RWPE1 (cell line): ENCODE results near the gene ST8SIA1.
A peak's percentile ranks its signal among the peaks of the same experiment; 100 is the strongest.

Experiments
- CTCF ChIA-PET: fragments of 350-600 bp; sonication (Branson Sonifier 250); formaldehyde crosslinking; extraction: SDS; loops from one replicate; lab custom pipeline; 2021; lab: Yijun Ruan, JAX
- POLR2A ChIA-PET: fragments of 400-600 bp; formaldehyde crosslinking; extraction: SDS; loops from one replicate; lab custom pipeline; 2020; ENCODE audit warnings: antibody characterized with exemption; ENCODE audit not compliant: low non-redundant PET; lab: Yijun Ruan, JAX
- DNase-seq: peaks from one replicate; pipeline ENCODE4 v3.0.0; 2012; ENCODE audit warnings: low spot score
- H3K27ac ChIP-seq: fragments of 450-650 bp; 2 replicates; pipeline ENCODE4 v1.5.1; 2017
- CTCF ChIP-seq: fragments of 450-650 bp; conservative IDR thresholded peaks from 2 replicates; pipeline ENCODE4 v1.5.1; 2017; ENCODE audit warnings: low read depth, mild to moderate bottlenecking

The ST8SIA1 gene

DNA sequence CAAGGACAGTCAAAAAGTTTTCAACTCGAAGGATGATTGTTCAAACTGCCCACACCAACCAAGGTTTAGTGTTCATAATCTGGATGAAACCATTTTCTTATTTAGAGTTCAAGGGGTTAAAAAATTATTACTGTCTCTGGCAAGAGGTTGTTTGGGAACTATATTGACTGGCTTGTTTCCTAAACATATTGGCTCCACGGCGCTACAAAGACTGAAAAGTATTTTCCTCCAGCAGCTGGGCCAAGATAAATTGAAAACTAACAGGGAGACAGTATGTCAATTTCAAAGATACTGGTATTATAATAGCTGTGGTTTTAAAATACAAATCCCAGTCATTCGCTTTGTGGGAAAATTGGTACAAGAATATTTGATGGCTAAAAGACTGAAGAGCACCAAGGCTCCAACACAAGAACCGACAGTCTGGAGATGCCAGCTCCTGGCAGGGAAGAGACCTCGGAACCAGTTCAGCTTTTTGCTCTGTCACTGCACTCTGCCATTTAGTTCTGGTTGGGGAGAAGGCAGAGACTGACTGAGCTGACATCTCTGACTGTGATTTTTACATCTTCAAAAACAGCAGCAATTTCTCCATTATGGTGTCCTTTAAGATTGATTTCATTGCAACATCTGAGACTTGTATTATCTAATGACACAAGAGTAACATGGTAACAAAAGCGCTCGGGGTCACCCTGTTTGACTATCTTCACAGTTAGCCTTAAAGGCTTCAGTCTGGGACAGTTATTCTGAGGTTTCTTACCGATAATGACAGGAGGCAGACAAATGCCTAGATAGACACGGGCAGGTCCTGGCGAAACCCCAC is 62.0 kb downstream of the ST8SIA1 start:
- DNase-seq, result no peak
- no peak for TF ChIP-seq CTCF
- H3K27ac ChIP-seq, result no peak overlapping the region
- CTCF ChIA-PET, result no interaction called here
- POLR2A ChIA-PET, result no interaction called here

- CTCF ChIA-PET, result no interaction called here
- DNase-seq, result peak; percentile 38
- H3K27ac ChIP-seq, result no peak overlapping the region
- POLR2A ChIA-PET, result no interaction called here
- no peak for TF ChIP-seq CTCF
Observed at GRCh38 chr12:22271023-22271422, 63.5 kb downstream of the ST8SIA1 start.

GRCh38 chr12:22268973-22269372 is 65.5 kb downstream of the ST8SIA1 start:
- no peak overlapping the region for H3K27ac ChIP-seq
- POLR2A ChIA-PET, result no interaction called here
- CTCF ChIA-PET, result no interaction called here
- TF ChIP-seq CTCF, result no peak
- no peak for DNase-seq

DNA sequence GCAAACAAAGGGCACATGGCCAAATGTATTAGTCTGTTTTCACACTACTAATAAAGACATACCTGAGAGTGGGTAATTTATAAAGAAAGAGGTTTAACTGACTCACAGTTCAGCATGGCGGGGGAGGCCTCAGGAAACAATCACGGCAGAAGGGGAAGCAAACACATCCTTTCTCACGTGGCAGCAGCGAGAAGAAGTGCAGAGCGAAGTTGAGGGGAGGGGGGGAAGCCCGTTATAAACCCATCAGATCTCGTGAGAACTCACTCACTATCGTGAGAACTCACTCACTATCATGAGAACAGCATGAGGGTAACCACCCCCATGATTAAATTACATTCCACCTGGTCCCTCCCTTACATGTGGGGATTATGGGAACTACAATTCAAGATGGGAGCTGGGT is 66.1 kb downstream of the ST8SIA1 start:
- DNase-seq, result no peak
- H3K27ac ChIP-seq, result no peak overlapping the region
- ChIA-PET CTCF (no interaction called here), POLR2A (no interaction called here)
- TF ChIP-seq CTCF, result no peak

GRCh38 chr12:22266101-22266500 is 68.4 kb downstream of the ST8SIA1 start:
- no peak for TF ChIP-seq CTCF
- ChIA-PET POLR2A (no interaction called here), CTCF (interaction anchor here (0.8 kb wide), 1 partner anchor 40 kb away, joined by 4 read pairs; no protein-coding TSS in a partner anchor)
- H3K27ac ChIP-seq, result no peak overlapping the region
- DNase-seq, result no peak

- DNase-seq, result no peak
- ChIA-PET CTCF (no interaction called here), POLR2A (no interaction called here)
- no peak overlapping the region for H3K27ac ChIP-seq
- no peak for TF ChIP-seq CTCF
Observed at GRCh38 chr12:22264380-22264779, 70.1 kb downstream of the ST8SIA1 start.
